Measurements from ENCODE around the gene GIGYF2.

Gene GIGYF2

DNA sequence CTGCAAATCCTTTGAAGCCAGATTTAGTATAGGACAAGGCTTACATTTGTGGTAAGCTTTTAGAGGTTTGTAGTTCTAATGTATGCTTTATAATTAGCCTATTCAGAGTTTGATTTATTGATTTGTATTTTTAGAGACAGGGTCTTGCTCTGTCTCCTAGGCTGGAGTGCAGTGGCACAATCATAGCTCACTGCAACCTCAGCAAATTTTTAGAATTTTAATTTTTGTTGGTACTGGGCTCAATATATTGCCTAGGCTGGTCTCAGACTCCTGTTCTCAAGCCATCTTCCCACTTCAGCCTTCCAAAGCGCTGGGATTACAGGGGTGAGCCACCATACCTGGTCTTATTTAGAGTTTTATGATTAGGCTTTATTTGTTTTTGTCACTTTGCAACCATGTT lies 74.7 kb downstream of the GIGYF2 start:
- no peaks in the 10 kb centered on the region for H3K9me3 ChIP-seq (replicated peaks; ENCODE audit: insufficient read depth, low read length)
- H3K36me3 ChIP-seq (replicated peaks; ENCODE audit: insufficient read depth, low read length): no peaks in the 10 kb centered on the region; the same call in 1 of the 2 replicates
- no peak overlapping the region for H3K9ac ChIP-seq (ENCODE audit: low read length)
- H3K27ac ChIP-seq (ENCODE audit: low read length): no peak overlapping the region
- peaks cover 6% of the 10 kb centered on the region; the same call in 1 of the 2 replicates for H3K79me2 ChIP-seq (ENCODE audit: low read length)
- H3K4me1 ChIP-seq (ENCODE audit: low read length): no peaks in the 10 kb centered on the region
- H4K20me1 ChIP-seq (ENCODE audit: insufficient read depth, low read length): no peaks in the 10 kb centered on the region
- no peak overlapping the region for H3K4me3 ChIP-seq (ENCODE audit: low read length)
- H3K9me2 ChIP-seq (replicated peaks; ENCODE audit: insufficient read depth, low read length): no peaks in the 10 kb centered on the region
- TF ChIP-seq EZH2 (optimal IDR thresholded peaks at IDR 0.05; ENCODE audit: low read depth, low read length) (no peak), EZH2phosphoT487 (IDR thresholded peaks at IDR 0.05; ENCODE audit: low read length) (no peak), CTCF (IDR thresholded peaks at IDR 0.05; ENCODE audit: low read length) (no peak)
- DNase-seq: no peak
- no peaks in the 10 kb centered on the region for H3K27me3 ChIP-seq (replicated peaks; ENCODE audit: insufficient read depth, low read length)
- no peaks in the 10 kb centered on the region for H3F3A ChIP-seq (ENCODE audit: insufficient read depth, low read length)
- H3K4me2 ChIP-seq (ENCODE audit: low read depth, low read length): no peak overlapping the region
- no peak overlapping the region for H2AFZ ChIP-seq (ENCODE audit: low read length)

GRCh38 chr2:232772531-232772930 lies 75.4 kb downstream of the GIGYF2 start:
- Histone ChIP-seq H3K9me2 (replicated peaks; ENCODE audit: insufficient read depth, low read length) (no peaks in the 10 kb centered on the region), H3K79me2 (ENCODE audit: low read length) (peaks cover 3% of the 10 kb centered on the region; the same call in 1 of the 2 replicates), H3F3A (ENCODE audit: insufficient read depth, low read length) (no peaks in the 10 kb centered on the region), H3K27ac (ENCODE audit: low read length) (no peak overlapping the region), H3K27me3 (replicated peaks; ENCODE audit: insufficient read depth, low read length) (no peaks in the 10 kb centered on the region), H3K9ac (ENCODE audit: low read length) (no peak overlapping the region), H3K36me3 (replicated peaks; ENCODE audit: insufficient read depth, low read length) (no peaks in the 10 kb centered on the region; the same call in 1 of the 2 replicates), H3K9me3 (replicated peaks; ENCODE audit: insufficient read depth, low read length) (no peaks in the 10 kb centered on the region), H3K4me3 (ENCODE audit: low read length) (no peak overlapping the region), H2AFZ (ENCODE audit: low read length) (no peak overlapping the region), H4K20me1 (ENCODE audit: insufficient read depth, low read length) (no peaks in the 10 kb centered on the region), H3K4me2 (ENCODE audit: low read depth, low read length) (no peak overlapping the region), H3K4me1 (ENCODE audit: low read length) (no peaks in the 10 kb centered on the region)
- no peak for DNase-seq
- TF ChIP-seq EZH2phosphoT487 (IDR thresholded peaks at IDR 0.05; ENCODE audit: low read length): no peak
- TF ChIP-seq EZH2 (optimal IDR thresholded peaks at IDR 0.05; ENCODE audit: low read depth, low read length): no peak
- TF ChIP-seq CTCF (IDR thresholded peaks at IDR 0.05; ENCODE audit: low read length): no peak

DNA sequence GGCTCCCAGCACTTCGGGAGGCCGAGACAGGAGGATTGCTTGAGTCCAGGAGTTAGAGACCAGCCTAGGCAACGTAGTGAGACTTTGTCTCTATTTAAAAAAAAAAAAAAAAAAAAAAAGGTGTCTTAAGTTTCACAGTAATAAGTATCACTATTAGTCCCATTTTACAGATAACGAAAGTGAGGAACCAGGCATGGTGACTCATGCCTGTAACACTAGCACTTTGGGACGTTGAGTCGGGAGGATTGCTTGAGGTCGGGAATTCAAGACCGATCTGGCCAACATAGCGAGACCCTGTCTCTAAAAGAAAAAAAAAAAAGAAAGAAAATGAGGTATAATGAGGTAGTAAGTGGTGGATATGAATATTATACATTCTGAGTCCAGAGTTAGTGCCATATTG lies 76.7 kb downstream of the GIGYF2 start:
- H3K4me2 ChIP-seq (ENCODE audit: low read depth, low read length): no peak overlapping the region
- no peak overlapping the region for H2AFZ ChIP-seq (ENCODE audit: low read length)
- H3K27me3 ChIP-seq (replicated peaks; ENCODE audit: insufficient read depth, low read length): no peaks in the 10 kb centered on the region
- no peaks in the 10 kb centered on the region; the same call in 1 of the 2 replicates for H3K36me3 ChIP-seq (replicated peaks; ENCODE audit: insufficient read depth, low read length)
- H3K9me2 ChIP-seq (replicated peaks; ENCODE audit: insufficient read depth, low read length): no peaks in the 10 kb centered on the region
- no peaks in the 10 kb centered on the region for H3K9me3 ChIP-seq (replicated peaks; ENCODE audit: insufficient read depth, low read length)
- TF ChIP-seq EZH2 (optimal IDR thresholded peaks at IDR 0.05; ENCODE audit: low read depth, low read length) (no peak), CTCF (IDR thresholded peaks at IDR 0.05; ENCODE audit: low read length) (no peak), EZH2phosphoT487 (IDR thresholded peaks at IDR 0.05; ENCODE audit: low read length) (no peak)
- H3K79me2 ChIP-seq (ENCODE audit: low read length): no peaks in the 10 kb centered on the region
- H3K4me1 ChIP-seq (ENCODE audit: low read length): no peaks in the 10 kb centered on the region
- no peak overlapping the region for H3K4me3 ChIP-seq (ENCODE audit: low read length)
- no peak for DNase-seq
- H3F3A ChIP-seq (ENCODE audit: insufficient read depth, low read length): no peaks in the 10 kb centered on the region
- no peak overlapping the region for H3K27ac ChIP-seq (ENCODE audit: low read length)
- no peaks in the 10 kb centered on the region for H4K20me1 ChIP-seq (ENCODE audit: insufficient read depth, low read length)
- H3K9ac ChIP-seq (ENCODE audit: low read length): no peak overlapping the region
